Parathyroid adenoma (tissue), 2 donors: ENCODE results near the gene FAH.

Experiments
- H2AFZ ChIP-seq: fragments of 300-600 bp; sonication (generic); one replicate; pipeline ENCODE4 v1.7.0; 2017; ENCODE audit warnings: antibody characterized with exemption, mild to moderate bottlenecking
- H3K27ac ChIP-seq: fragments of 300-600 bp; sonication (generic); one replicate; pipeline ENCODE4 v1.7.0; 2017
- H3K27me3 ChIP-seq: fragments of 300-600 bp; sonication (generic); one replicate; pipeline ENCODE4 v1.7.0; 2017; ENCODE audit warnings: low read length; ENCODE audit not compliant: control insufficient read depth, insufficient read depth
- H3K36me3 ChIP-seq: fragments of 300-600 bp; sonication (generic); one replicate; pipeline ENCODE4 v1.7.0; 2017; ENCODE audit warnings: low read length; ENCODE audit not compliant: control insufficient read depth, insufficient read depth
- H3K4me1 ChIP-seq: fragments of 300-600 bp; sonication (generic); one replicate; pipeline ENCODE4 v1.7.0; 2017; ENCODE audit warnings: control low read depth
- H3K4me2 ChIP-seq: fragments of 300-600 bp; sonication (generic); one replicate; pipeline ENCODE4 v1.7.0; 2017; ENCODE audit warnings: low read length
- H3K4me3 ChIP-seq: fragments of 300-600 bp; sonication (generic); one replicate; pipeline ENCODE4 v1.7.0; 2017; ENCODE audit warnings: low read depth, low read length
- H3K79me2 ChIP-seq: fragments of 300-600 bp; sonication (generic); one replicate; pipeline ENCODE4 v1.7.0; 2017; ENCODE audit warnings: control low read depth
- H3K9ac ChIP-seq: fragments of 300-600 bp; sonication (generic); one replicate; pipeline ENCODE4 v1.7.0; 2017; ENCODE audit warnings: mild to moderate bottlenecking
- H3K9me3 ChIP-seq: fragments of 300-600 bp; sonication (generic); one replicate; pipeline ENCODE4 v1.7.0; 2017; ENCODE audit warnings: low read length; ENCODE audit not compliant: control insufficient read depth
- CTCF ChIP-seq: fragments of 300-600 bp; sonication (generic); IDR thresholded peaks from one replicate; pipeline ENCODE4 v1.7.0; 2017; ENCODE audit warnings: antibody characterized with exemption, mild to moderate bottlenecking
- donor health status: primary hyperparathyroidism.

FAH gene

GRCh38 chr15:80127911-80128310 is 24.9 kb upstream of the FAH start:
- H3K79me2 ChIP-seq, result no peaks in the 10 kb centered on the region
- H2AFZ ChIP-seq, result no peak overlapping the region
- H3K4me1 ChIP-seq, result no peaks in the 10 kb centered on the region
- no peaks in the 10 kb centered on the region for H3K27me3 ChIP-seq
- no peak overlapping the region for H3K4me3 ChIP-seq
- no peak overlapping the region for H3K4me2 ChIP-seq
- H3K27ac ChIP-seq, result no peak overlapping the region
- H3K9me3 ChIP-seq, result no peaks in the 10 kb centered on the region
- no peak overlapping the region for H3K9ac ChIP-seq
- TF ChIP-seq CTCF, result no peak
- no peaks in the 10 kb centered on the region for H3K36me3 ChIP-seq

GRCh38 chr15:80132382-80132781 is 20.4 kb upstream of the FAH start:
- Histone ChIP-seq H2AFZ (no peak overlapping the region), H3K27ac (no peak overlapping the region), H3K27me3 (no peaks in the 10 kb centered on the region), H3K9ac (no peak overlapping the region), H3K36me3 (no peaks in the 10 kb centered on the region), H3K4me1 (no peaks in the 10 kb centered on the region), H3K4me2 (no peak overlapping the region), H3K4me3 (no peak overlapping the region), H3K79me2 (no peaks in the 10 kb centered on the region), H3K9me3 (no peaks in the 10 kb centered on the region)
- TF ChIP-seq CTCF, result no peak

- H3K4me2 ChIP-seq, result no peak overlapping the region
- H3K9ac ChIP-seq, result no peak overlapping the region
- no peaks in the 10 kb centered on the region for H3K79me2 ChIP-seq
Observed at GRCh38 chr15:80136854-80137253, 15.9 kb upstream of the FAH start.

GRCh38 chr15:80138961-80139360 is 13.8 kb upstream of the FAH start:
- H3K9me3 ChIP-seq, result no peaks in the 10 kb centered on the region

More at GRCh38 chr15:80136854-80137253, 15.9 kb upstream of the FAH start:
- Histone ChIP-seq H3K4me1 (no peaks in the 10 kb centered on the region), H2AFZ (no peak overlapping the region), H3K36me3 (no peaks in the 10 kb centered on the region), H3K4me3 (no peak overlapping the region), H3K27me3 (no peaks in the 10 kb centered on the region), H3K27ac (no peak overlapping the region), H3K9me3 (no peaks in the 10 kb centered on the region)
- TF ChIP-seq CTCF, result no peak

More at GRCh38 chr15:80138961-80139360, 13.8 kb upstream of the FAH start:
- H3K4me2 ChIP-seq, result no peak overlapping the region
- no peaks in the 10 kb centered on the region for H3K36me3 ChIP-seq
- no peak for TF ChIP-seq CTCF
- no peak overlapping the region for H3K27ac ChIP-seq
- no peak overlapping the region for H2AFZ ChIP-seq
- no peaks in the 10 kb centered on the region for H3K27me3 ChIP-seq
- H3K4me1 ChIP-seq, result no peaks in the 10 kb centered on the region
- H3K79me2 ChIP-seq, result no peaks in the 10 kb centered on the region
- H3K9ac ChIP-seq, result no peak overlapping the region
- no peak overlapping the region for H3K4me3 ChIP-seq
